Measurements from ENCODE around the gene S100P.
A peak's percentile ranks its signal among the peaks of the same experiment; 100 is the strongest.

Gene S100P

GRCh38 chr4:6673660-6674499, 19.8 kb upstream of the S100P start:
- peak; percentile 95 to 97 (median 96) for DNase-seq

DNA sequence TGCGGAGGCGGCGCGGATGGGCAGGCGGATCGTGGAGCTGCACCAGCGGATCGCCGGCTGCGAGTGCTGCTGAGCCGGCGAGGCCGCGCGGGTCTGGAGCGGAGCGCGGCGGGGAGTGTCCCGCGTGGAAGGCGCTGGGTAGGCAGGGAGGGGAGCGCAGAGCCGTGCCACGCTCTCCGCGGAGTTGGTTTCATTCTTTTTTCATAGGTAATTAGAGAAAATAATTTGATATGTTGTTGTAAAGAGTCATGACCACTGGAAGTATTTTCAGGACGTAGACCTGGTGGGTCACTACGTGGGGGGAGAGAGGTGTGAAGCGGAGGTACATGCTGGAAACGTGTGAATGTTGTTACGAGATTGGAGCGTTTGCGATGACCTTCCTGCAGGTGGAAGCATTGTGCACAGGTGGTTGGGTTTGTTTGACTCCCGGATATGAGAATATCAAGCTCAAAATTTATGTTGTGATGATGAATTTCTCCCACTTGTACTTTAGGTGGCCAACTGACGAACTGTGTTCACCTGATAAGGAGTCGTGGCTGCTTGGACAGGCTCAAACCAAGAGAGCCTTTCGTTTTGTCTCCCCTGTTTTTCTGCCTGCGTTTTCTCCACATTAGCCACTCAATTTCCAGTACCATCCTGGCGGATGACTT, 19.1 kb upstream of the S100P start:
- DNase-seq, result no peak

GRCh38 chr4:6676722-6677558, 16.7 kb upstream of the S100P start:
- no peak for DNase-seq

DNA sequence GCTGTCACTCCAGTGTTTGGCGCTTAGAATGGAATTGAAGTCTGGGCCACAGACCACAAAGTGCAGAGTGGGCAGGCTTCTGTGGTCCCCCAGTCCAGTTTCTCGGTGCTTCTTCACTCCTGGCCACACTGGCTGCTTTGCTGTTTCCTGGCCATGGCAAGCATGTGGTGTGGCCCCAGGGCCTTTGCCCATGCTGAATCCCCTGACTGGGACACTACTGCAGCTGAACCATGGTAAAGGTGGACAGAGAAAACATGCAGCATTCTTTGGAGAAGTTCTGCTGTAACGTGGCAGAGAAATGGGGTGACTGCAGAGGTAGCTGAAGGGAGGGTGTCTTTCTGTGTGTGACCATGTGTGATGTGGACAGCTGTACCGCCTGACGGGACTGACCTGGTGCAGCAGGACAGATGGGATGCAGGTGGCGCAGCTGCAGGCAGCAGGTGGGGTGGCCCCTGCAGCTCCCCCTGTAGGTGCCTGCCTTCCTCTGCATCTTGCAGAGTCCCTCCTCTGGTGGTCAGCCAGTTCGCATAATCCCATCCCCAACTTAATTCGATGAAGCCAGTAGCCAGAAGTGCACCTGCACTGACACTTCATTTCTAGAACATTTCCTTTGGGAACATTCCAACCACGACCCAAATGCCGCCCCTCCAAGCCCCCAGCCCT, 13.2 kb upstream of the S100P start:
- DNase-seq, result no peak

- DNase-seq, result no peak
These were observed 12.5 kb upstream of the S100P start for GRCh38 chr4:6681191-6681590.

- DNase-seq, result peak in 1 of 3 donors; percentile 25
These were observed 10.7 kb upstream of the S100P start for GRCh38 chr4:6682862-6683590.

DNA sequence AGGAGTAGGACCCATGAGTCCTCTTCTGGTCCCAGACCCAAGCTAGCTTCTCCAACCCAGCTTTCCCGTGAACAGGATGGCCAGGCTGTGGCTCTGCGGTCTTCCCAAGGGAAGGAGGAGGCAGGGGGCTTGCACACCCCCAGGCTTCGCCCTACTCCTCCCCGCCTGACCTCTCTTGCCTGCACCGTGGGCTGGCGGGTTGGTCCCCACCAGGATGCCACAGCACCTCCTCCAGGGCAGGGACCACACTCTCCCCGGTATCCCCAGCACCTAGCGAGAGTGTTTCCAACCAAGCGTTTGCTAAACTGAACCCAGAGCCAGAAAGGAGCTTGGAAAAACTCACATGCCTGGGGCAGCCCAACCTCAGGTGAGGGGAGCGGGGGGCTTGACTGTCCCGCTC, 9.0 kb upstream of the S100P start:
- no peak for DNase-seq

GRCh38 chr4:6686104-6686787, 7.4 kb upstream of the S100P start:
- no peak for DNase-seq

DNA sequence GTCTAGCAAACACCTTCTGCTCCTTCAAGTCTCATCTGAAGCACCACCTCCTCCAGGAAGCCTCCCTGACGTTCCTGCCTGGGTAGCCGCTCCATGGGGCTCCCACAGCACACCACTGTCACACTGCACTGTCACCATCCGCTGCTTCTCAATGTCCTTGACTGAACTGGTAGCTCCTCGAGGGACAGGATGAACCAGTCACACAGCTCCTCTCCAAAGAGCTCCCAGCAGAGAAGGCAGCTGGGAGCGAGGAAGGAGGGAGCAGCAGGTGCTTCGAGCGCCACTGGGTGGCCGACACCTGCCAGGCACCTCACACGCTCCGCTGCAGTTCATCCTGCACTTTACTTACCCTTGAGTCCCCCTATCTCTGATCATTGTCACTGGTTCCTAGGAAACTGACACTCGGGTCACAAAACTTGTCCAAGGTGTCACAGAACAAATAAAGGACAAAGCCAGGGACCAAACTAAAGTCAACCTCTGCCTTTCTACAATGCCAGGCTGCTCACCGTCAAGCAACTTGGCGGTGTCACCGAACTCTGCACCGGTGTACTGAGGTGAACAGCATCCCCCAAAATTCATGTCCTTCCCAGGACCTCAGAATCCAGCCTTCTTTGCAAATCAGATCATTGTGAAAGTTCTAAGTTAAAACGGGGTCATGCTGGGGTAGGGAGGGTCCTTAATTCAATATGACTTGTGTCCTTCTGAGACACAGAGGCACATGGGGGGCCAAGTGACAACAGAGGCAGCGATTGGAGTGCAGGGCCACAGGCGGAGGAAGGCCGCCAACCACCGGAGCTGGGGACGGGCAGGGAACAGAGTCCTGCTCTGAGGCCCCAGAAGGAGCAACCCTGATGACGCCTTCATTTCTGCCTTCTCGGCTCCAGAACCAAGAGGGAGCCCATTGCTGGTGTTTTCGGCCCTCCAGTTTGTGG, 5.5 kb upstream of the S100P start:
- DNase-seq, result no peak

GRCh38 chr4:6688879-6689505, 4.7 kb upstream of the S100P start:
- DNase-seq, result peak; percentile 64 to 69 (median 68)

- no peak for DNase-seq
These were observed 4.1 kb upstream of the S100P start for GRCh38 chr4:6689506-6689960.

- no peak for DNase-seq
These were observed 1.3 kb upstream of the S100P start for GRCh38 chr4:6692379-6692778.

- no peak for DNase-seq
These were observed 872 bp upstream of the S100P start for GRCh38 chr4:6692806-6693205.

GRCh38 chr4:6694177-6694901, 661 bp downstream of the S100P start:
- DNase-seq, result no peak

GRCh38 chr4:6695660-6696610, 2.3 kb downstream of the S100P start:
- no peak for DNase-seq

GRCh38 chr4:6696611-6697010, 2.9 kb downstream of the S100P start:
- DNase-seq, result no peak

DNA sequence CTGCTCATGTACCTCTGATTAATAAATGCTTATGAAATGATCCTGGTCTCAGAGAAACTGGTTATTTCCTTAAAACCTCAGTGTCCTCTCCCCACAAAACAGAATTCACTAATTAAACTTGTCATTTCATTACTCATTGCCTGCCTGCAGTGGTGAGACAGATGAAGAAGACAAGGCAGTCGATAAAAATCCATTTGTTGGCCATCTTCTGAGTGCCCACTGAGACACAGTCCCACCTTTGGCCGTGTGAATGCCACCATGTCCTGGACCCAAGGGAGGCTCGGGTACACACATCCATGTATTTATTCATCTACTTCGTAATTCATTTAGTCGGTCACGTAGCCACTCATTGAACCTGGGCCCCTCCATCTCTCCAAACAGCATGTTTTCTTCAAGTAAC, 3.5 kb downstream of the S100P start:
- no peak for DNase-seq

- DNase-seq, result no peak
These were observed 5.7 kb downstream of the S100P start for GRCh38 chr4:6699388-6699787.
